ENCODE measurements around the gene ALG14.

Gene ALG14

DNA sequence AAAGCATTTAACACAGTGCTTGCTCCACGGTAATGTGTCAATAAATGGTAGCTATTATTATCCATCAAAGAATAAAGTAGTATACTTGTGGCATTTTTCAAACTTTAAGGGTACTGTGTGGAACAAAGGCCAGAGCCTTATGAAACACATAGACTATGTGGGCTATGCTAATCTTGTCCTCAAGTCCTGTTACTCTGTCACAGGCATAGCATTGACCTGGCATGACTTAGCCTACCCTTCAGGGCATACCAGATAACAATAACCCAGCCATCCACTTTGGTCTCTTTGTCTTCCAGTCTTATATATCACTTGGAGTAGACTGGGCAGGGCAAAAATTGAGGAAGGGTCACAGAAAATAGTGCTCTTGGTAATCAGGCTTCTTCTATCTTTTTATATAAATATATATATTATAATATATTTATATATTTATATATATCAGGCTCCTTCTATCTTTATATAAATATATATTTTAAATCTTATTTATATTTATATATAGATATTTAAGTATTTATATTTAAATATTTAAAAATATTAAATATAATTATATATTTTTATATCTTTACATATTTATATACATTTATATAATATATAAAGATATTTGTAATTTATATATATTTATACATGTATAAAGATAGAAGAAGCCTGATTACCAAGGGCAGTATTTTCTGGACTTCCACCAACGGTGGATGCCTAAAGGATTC, 79.7 kb downstream of the ALG14 start:
- POLR2A ChIA-PET, result interaction anchor here (0.8 kb wide), 1 partner anchor 15 kb away, joined by 3 read pairs; no protein-coding TSS in a partner anchor
- no peak for DNase-seq (ENCODE audit: extremely low spot score)
- TF ChIP-seq L3MBTL2 (conservative IDR thresholded peaks at IDR 0.05) (no peak), ELF4 (IDR thresholded peaks at IDR 0.05) (no peak), FOXM1 (IDR thresholded peaks at IDR 0.05; ENCODE audit: borderline replicate concordance) (no peak), NFRKB (IDR thresholded peaks at IDR 0.05) (no peak), ZNF384 (IDR thresholded peaks at IDR 0.05) (no peak), SUZ12 (IDR thresholded peaks at IDR 0.05) (no peak), FOXA1 (IDR thresholded peaks at IDR 0.05) (no peak), HDGF (IDR thresholded peaks at IDR 0.05; ENCODE audit: borderline replicate concordance) (no peak), FOXK2 (IDR thresholded peaks at IDR 0.05) (no peak), TARDBP (IDR thresholded peaks at IDR 0.05) (no peak), SP1 (IDR thresholded peaks at IDR 0.05) (no peak), ARNT (IDR thresholded peaks at IDR 0.05) (no peak), BHLHE40 (IDR thresholded peaks at IDR 0.05; ENCODE audit: borderline replicate concordance) (no peak), LEF1 (IDR thresholded peaks at IDR 0.05; ENCODE audit: borderline replicate concordance) (no peak), CTBP1 (IDR thresholded peaks at IDR 0.05; ENCODE audit: borderline replicate concordance) (no peak)
- TF ChIP-seq, protein P1, sequence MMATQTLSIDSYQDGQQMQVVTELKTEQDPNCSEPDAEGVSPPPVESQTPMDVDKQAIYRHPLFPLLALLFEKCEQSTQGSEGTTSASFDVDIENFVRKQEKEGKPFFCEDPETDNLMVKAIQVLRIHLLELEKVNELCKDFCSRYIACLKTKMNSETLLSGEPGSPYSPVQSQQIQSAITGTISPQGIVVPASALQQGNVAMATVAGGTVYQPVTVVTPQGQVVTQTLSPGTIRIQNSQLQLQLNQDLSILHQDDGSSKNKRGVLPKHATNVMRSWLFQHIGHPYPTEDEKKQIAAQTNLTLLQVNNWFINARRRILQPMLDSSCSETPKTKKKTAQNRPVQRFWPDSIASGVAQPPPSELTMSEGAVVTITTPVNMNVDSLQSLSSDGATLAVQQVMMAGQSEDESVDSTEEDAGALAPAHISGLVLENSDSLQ (IDR thresholded peaks at IDR 0.05), result no peak
- CTCF ChIA-PET, result no interaction called here

DNA sequence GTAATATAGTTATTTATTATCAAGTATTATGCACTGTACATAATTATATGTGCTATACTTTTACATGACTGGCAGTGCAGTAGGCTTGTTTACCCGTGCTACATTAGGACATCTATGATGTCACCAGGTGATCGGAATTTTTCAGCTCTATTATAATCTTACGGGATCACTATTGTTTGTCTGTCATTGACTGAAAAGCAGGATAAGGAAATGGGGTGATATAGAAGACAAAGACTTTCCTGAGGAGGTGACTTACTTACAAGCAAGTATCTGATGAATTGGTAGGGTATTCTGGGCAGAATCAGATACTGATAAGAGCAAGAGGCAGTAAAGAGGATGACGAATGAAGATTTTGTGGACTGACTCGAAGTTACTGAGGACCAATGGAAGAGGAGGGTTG, 80.6 kb downstream of the ALG14 start:
- no peak for DNase-seq (ENCODE audit: extremely low spot score)
- ChIA-PET CTCF (no interaction called here), POLR2A (no interaction called here)
- TF ChIP-seq HDGF (IDR thresholded peaks at IDR 0.05; ENCODE audit: borderline replicate concordance), result no peak
- no peak for TF ChIP-seq FOXK2 (IDR thresholded peaks at IDR 0.05)
- TF ChIP-seq L3MBTL2 (conservative IDR thresholded peaks at IDR 0.05), result no peak
- no peak for TF ChIP-seq NFRKB (IDR thresholded peaks at IDR 0.05)
- TF ChIP-seq, protein P1 (IDR thresholded peaks at IDR 0.05), result no peak
- TF ChIP-seq TARDBP (IDR thresholded peaks at IDR 0.05), result no peak
- no peak for TF ChIP-seq LEF1 (IDR thresholded peaks at IDR 0.05; ENCODE audit: borderline replicate concordance)

DNA sequence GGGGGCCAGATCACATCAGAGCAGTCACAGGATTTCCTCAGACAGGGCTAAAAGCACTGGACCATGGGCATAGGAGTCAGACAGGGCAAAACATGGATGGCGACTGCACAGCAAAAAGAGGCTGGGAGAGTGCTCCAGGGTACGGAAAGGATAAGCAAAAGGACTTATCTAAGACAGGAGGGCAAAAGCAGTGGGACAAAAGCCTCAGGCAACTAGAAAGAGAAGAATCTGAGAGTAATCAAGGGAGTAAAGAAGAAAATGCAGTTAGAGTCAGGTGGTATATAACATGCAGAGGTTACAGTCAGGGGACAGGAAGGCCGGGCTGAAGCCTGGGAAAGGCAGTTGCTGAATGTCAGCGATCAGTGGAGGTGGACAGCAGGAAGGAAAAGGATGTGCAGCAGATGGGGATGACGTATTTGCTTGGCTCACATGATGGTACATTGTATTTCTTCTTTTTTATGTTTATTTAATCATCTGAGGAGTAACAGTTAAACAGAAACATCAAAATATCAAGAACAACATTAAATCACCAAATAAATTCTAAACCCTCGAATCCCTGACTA, 82.8 kb downstream of the ALG14 start:
- DNase-seq (ENCODE audit: extremely low spot score), result no peak
- CTCF ChIA-PET, result no interaction called here
- POLR2A ChIA-PET, result no interaction called here
- TF ChIP-seq BHLHE40 (IDR thresholded peaks at IDR 0.05; ENCODE audit: borderline replicate concordance) (no peak), SP1 (IDR thresholded peaks at IDR 0.05) (no peak), LEF1 (IDR thresholded peaks at IDR 0.05; ENCODE audit: borderline replicate concordance) (no peak), FOXM1 (IDR thresholded peaks at IDR 0.05; ENCODE audit: borderline replicate concordance) (no peak), TARDBP (IDR thresholded peaks at IDR 0.05) (no peak), SUZ12 (IDR thresholded peaks at IDR 0.05) (no peak), FOXK2 (IDR thresholded peaks at IDR 0.05) (no peak), NFRKB (IDR thresholded peaks at IDR 0.05) (no peak)
- TF ChIP-seq, protein P1 (IDR thresholded peaks at IDR 0.05), result no peak

DNA sequence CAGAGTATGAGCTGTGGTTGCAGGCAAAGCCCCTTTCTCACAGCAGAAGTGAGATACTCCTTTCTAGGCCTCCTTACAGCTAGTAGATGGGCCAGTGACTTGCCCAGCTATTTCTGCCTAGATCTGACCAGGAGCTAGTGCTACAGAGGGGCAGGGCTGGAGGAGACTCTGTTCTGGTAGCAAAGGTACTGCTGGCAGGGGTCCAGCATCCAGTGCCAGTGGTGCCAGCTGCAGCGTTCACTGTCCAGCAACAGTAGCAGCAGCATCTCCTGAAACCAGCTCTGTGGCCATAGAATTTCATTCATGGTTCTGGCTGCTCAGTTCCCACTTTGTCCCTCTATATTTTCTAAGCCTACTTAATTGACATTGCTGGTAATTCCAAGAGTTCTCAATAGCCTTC, 83.4 kb downstream of the ALG14 start:
- ChIA-PET POLR2A (no interaction called here), CTCF (no interaction called here)
- no peak for DNase-seq (ENCODE audit: extremely low spot score)
- no peak for TF ChIP-seq TARDBP (IDR thresholded peaks at IDR 0.05)
- TF ChIP-seq FOXM1 (IDR thresholded peaks at IDR 0.05; ENCODE audit: borderline replicate concordance), result no peak
- TF ChIP-seq LEF1 (IDR thresholded peaks at IDR 0.05; ENCODE audit: borderline replicate concordance), result no peak
- no peak for TF ChIP-seq FOXA1 (IDR thresholded peaks at IDR 0.05)
- no peak for TF ChIP-seq L3MBTL2 (conservative IDR thresholded peaks at IDR 0.05)
- no peak for TF ChIP-seq SP1 (IDR thresholded peaks at IDR 0.05)
- TF ChIP-seq SUZ12 (IDR thresholded peaks at IDR 0.05), result no peak
- no peak for TF ChIP-seq BHLHE40 (IDR thresholded peaks at IDR 0.05; ENCODE audit: borderline replicate concordance)
- no peak for TF ChIP-seq NFRKB (IDR thresholded peaks at IDR 0.05)
- TF ChIP-seq ARNT (IDR thresholded peaks at IDR 0.05), result no peak
- TF ChIP-seq CTBP1 (IDR thresholded peaks at IDR 0.05; ENCODE audit: borderline replicate concordance), result no peak
- TF ChIP-seq ZNF384 (IDR thresholded peaks at IDR 0.05), result no peak
- no peak for TF ChIP-seq FOXK2 (IDR thresholded peaks at IDR 0.05)
- TF ChIP-seq, protein P1 (IDR thresholded peaks at IDR 0.05), result no peak
- no peak for TF ChIP-seq HDGF (IDR thresholded peaks at IDR 0.05; ENCODE audit: borderline replicate concordance)
- TF ChIP-seq ELF4 (IDR thresholded peaks at IDR 0.05), result no peak

DNA sequence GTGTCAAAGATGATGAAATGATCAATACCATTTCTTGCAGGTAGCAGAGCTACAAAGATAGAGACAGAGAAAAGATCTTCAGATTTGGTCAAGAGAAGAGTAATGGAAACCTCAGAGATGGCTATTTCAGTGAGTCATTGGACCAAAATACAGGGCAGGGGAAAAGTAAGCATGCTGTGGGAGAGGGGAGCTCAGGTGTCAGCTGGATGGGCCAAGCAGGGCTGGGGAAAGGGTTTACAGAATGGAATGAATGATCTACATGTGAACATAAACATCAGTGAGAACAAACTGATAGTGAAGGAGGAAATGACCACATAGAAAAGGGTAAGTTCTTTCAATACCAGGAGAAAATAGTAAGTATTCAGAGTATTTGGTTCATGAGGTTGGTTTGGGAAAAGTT, 84.4 kb downstream of the ALG14 start:
- TF ChIP-seq BHLHE40 (IDR thresholded peaks at IDR 0.05; ENCODE audit: borderline replicate concordance) (no peak), FOXA1 (IDR thresholded peaks at IDR 0.05) (no peak), TARDBP (IDR thresholded peaks at IDR 0.05) (no peak), HDGF (IDR thresholded peaks at IDR 0.05; ENCODE audit: borderline replicate concordance) (no peak), ELF4 (IDR thresholded peaks at IDR 0.05) (no peak), ARNT (IDR thresholded peaks at IDR 0.05) (no peak), NFRKB (IDR thresholded peaks at IDR 0.05) (no peak), FOXM1 (IDR thresholded peaks at IDR 0.05; ENCODE audit: borderline replicate concordance) (no peak)
- CTCF ChIA-PET, result no interaction called here
- no peak for DNase-seq (ENCODE audit: extremely low spot score)
- POLR2A ChIA-PET, result interaction anchor here (0.9 kb wide), 1 partner anchor 447 kb away, joined by 3 read pairs; the partner anchor contains the start of gene F3
